T47D (cell line): ENCODE results near the gene C16orf89.

Source experiments
- DNase-seq, 2 experiments: peaks; one replicate each; pipeline versions ENCODE4 v3.0.0 to v3.0.0-alpha.2; 2011 to 2012; ENCODE audit warnings: low read depth in 1 of 2, low spot score in 1 of 2
- JUND ChIP-seq: IDR thresholded peaks from 2 replicates; pipeline ENCODE4 v1.6.1; 2012; ENCODE audit warnings: low read depth
- in situ Hi-C: cut with HindIII; loops from 2 replicates; pipeline ENCODE4 v1.10.0; 2016; ENCODE audit warnings: low sequenced_read_pairs, low pct_unique_long_range_greater_than_20kb

The C16orf89 gene

GRCh38 chr16:5006348-5007193, 59.2 kb downstream of the C16orf89 start:
- in situ Hi-C loops: no loop called here
- TF ChIP-seq JUND: no peak
- DNase-seq: no peak

DNA sequence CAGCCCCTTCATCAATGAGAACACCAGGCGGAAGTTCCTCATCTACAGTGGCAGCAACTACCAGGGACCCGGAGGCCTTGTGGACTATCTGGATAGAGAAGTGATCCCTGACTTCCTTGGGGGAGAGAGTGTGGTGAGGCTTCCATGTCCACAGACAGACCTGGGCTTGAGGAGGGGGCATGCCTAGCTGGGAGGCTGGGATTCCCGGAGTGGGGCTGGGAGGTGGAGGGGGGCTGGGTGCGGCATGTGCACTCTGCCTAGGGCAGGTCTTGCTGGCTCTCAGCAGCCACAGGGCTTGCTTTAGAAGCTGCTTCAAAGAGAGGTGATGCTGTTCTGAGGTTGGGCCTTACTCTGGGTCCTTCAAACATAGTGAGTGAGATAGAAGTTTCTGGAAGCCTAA, 59.8 kb downstream of the C16orf89 start:
- no peak for TF ChIP-seq JUND
- DNase-seq: no peak
- in situ Hi-C loops: no loop called here

DNA sequence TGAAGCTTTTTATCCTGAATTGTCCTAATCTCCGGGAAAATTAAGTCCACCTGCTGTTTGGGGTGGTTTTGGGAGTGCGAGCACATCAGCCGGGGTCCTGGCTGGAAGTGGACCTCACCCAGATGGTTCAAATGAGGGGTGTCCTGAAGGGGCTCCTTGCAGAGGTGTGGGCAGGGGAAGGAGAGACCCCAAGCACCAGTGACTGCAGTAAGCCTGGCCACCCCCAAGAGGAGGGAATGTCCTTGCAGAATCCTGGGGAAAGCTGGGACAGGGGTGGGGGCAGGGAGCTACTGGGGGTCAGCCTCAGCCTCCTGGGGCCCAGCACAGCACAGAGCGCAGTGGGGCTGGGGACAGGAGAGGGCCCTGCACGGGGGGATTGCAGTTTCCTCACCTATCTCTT, 61.4 kb downstream of the C16orf89 start:
- DNase-seq: no peak
- TF ChIP-seq JUND: no peak
- in situ Hi-C loops: no loop called here

- no peak for TF ChIP-seq JUND
- no peak for DNase-seq
- in situ Hi-C loops: no loop called here
Observed at GRCh38 chr16:5003828-5004227, 61.9 kb downstream of the C16orf89 start.

DNA sequence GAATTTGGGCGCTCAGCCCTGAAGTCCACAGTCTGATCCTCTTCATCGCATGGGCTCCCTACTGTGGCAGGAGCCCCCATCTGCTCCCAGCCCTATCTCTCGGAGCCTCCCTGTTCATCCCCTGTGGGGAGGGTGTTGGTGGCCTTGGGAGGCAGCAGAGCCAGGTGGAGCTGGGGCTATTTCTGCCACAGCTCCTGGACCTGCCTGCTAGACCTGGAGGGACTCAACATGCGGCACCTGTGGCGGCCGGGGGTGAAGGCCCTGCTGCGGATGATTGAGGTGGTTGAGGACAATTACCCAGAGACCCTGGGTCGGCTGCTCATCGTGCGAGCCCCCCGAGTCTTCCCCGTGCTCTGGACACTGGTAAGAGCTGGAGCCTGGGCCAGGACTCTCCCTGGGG, 62.5 kb downstream of the C16orf89 start:
- DNase-seq: no peak
- in situ Hi-C loops: no loop called here
- no peak for TF ChIP-seq JUND

DNA sequence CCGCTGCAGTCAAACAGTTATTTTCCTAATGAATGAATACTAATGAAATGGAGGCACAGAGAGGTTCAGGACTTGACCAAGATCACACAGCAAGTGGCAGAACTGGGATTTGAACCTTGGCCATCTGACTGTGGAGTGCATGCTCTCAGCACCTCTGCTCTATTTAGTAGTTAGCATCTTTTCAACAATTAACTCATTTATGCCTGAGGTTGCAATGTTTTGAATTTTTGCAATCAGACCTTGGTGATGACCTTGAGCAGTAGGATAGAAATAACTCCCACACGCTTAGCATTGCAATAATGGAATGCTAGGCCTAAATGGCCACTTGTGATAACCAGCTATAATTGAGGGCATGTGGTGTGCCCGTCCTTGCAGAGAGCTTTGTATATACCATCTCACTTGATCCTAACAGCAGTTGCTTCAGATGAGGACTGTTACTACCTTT, 63.0 kb downstream of the C16orf89 start:
- DNase-seq: no peak
- TF ChIP-seq JUND: no peak
- in situ Hi-C loops: no loop called here

GRCh38 chr16:5001986-5002385, 63.8 kb downstream of the C16orf89 start:
- TF ChIP-seq JUND: no peak
- in situ Hi-C loops: no loop called here
- no peak for DNase-seq

DNA sequence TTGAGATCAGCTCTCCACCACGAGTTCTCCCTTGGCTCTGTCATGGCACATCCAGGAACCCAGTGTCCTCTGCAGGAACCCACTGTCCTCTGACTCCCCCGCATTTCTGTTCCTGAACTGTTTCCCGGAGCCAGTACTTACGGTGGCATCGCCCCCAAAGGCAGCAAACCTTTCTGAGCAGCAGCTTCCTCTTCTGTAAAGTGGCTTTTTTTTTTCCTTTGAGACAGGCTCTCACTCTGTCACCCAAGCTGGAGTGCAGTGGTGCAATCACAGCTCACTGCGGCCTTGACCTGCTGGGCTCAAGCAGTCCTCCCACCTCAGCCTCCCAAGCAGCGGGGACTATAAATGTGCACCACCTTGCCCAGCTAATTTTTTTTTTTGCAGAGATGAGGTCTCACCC, 64.2 kb downstream of the C16orf89 start:
- in situ Hi-C loops: no loop called here

DNA sequence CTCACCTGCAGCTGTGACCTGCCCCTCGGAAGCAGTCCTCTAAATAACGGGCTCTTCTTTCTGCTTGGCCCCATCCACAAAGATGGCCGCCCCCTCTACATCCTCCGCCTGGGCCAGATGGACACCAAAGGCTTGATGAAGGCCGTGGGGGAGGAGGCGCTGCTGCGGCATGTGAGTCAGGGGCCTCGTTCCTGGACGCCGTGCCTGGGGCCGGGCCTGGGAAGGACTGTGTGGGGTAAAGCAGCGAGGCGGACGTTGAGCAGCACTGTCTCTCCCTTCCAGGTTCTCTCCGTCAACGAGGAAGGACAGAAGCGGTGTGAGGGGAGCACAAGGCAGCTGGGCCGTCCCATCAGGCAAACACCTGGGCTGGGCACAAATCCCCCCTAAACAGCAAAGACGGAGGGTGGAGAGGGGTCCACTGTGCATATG, 65.2 kb downstream of the C16orf89 start:
- DNase-seq: no peak
- in situ Hi-C loops: no loop called here
- TF ChIP-seq JUND: no peak

More for the DNA sequence above, 64.2 kb downstream of the C16orf89 start:
- no peak for TF ChIP-seq JUND
- no peak for DNase-seq

DNA sequence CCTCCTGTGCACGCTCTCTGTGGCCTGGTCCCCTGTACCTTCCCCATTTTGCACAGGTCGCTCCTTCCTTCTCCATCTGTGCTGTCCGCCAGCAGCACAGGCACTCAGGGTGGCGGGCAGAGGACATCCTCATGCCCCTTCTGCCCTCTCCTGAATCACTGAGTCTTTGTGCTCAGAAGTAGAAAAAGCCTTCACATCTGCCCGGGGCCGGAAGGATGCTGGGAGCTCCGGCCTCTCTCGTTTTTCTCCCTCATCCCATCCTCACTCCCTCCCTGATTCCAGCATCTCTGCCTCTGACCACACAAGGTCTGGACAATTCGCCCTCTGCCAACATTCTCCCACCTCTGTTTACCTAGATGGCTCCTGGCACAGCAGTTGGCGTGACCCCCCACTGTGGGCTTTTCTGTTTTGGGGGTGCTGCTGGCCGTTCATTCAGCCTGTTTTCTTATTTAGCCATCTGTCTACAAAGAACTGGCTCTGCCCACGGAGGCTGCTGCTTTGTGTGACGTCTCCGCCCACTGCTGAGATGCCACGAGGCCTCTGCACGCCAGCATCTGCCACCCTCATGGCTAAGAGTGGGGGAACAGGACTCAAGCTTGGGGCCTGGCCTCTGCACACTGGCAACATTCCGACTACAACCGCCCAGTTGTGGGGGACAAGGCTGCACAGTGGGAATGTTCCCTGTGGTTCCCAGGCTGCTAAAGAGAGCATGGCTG, 70.9 kb downstream of the C16orf89 start:
- in situ Hi-C loops: no loop called here
- no peak for TF ChIP-seq JUND
- no peak for DNase-seq
